Measurements from ENCODE around the gene AP4B1.
"Not testable (repeated sequence)": the region's sequence is repeated elsewhere in the genome, so short reads cannot be mapped to it uniquely, and the experiment has no call there.

The AP4B1 gene

DNA sequence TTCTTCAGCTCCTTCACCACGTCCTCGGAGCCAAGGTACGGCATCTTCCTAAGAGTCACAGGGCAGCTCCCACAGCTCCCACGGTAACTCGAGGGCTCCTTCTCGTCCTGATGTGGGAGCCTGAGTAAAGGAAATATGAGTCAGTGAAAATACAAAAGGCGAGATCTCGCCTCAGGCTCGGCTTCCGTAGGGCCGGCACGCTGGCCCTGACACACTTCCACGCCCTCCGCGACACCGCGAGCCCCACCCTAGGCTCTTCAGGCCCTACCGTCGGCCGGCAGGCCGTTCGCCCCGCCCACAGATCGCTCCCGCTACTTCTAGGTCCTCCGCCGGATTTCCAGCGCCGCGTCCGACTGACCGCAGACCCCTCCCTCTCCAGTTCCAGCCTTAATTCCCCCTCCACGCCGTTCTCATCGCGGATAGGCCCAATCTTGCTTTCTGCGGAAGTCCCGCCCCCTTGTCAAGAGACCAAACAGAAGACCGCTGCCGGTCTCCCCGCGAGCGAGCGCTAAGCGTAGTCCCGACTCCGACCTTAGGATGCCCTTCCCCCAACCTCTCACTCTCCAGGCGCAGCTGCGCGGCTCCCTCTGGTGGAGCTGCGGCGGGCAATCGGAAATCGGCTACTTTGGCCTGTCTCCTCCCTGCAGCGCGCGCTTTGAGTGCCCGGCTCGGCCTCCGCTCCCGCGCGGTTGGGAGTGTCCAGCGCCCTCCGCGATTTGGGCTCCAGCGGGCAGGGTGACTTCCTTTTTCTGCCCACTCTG, at the start of gene AP4B1, which contains the start of gene DCLRE1B:
AP4B1 (minus strand) TSS at position 126 of the 761 bp plus-strand sequence; CDS start at position 44, 82 bp downstream.
DCLRE1B (plus strand) TSS at position 653 of the 761 bp plus-strand sequence. CDS start 261 bp downstream, outside the sequence.
- peak; percentile 100 for DNase-seq (ENCODE audit: low read depth, low spot score)
- TF ChIP-seq, protein P1, sequence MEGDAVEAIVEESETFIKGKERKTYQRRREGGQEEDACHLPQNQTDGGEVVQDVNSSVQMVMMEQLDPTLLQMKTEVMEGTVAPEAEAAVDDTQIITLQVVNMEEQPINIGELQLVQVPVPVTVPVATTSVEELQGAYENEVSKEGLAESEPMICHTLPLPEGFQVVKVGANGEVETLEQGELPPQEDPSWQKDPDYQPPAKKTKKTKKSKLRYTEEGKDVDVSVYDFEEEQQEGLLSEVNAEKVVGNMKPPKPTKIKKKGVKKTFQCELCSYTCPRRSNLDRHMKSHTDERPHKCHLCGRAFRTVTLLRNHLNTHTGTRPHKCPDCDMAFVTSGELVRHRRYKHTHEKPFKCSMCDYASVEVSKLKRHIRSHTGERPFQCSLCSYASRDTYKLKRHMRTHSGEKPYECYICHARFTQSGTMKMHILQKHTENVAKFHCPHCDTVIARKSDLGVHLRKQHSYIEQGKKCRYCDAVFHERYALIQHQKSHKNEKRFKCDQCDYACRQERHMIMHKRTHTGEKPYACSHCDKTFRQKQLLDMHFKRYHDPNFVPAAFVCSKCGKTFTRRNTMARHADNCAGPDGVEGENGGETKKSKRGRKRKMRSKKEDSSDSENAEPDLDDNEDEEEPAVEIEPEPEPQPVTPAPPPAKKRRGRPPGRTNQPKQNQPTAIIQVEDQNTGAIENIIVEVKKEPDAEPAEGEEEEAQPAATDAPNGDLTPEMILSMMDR (IDR thresholded peaks at IDR 0.05; ENCODE audit: low read depth, low read length) = peak; percentile 77
- peak within 1 kb of the TSS; percentile 68 for H3K4me3 ChIP-seq (ENCODE audit: low read depth, low read length)
- in situ Hi-C loops (cut with HindIII; ENCODE audit: low sequenced_read_pairs) = no loop called here

DNA sequence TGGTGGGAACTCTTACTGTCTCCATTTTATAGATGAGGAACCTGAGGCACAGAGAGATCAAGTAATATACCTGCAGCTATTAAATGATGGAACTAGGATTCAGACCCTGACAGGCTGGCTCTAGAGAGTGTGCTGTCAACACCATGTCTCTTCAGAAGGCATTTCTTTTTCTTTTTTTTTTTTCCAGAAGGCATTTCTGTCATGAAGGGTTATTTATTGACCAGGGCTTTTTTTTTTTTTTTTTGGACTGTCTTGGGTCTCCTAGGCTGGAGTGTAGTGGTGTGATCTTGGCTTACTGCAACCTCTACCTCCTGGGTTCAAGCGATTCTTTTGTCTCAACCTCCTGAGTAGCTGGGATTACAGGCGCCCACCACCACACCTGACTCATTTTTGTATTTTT, 47.1 kb upstream of the AP4B1 start:
- TF ChIP-seq, protein P1 (IDR thresholded peaks at IDR 0.05; ENCODE audit: low read depth, low read length) = no peak
- no peak for DNase-seq (ENCODE audit: low read depth, low spot score)
- in situ Hi-C loops (cut with HindIII; ENCODE audit: low sequenced_read_pairs) = no loop called here
- no peak overlapping the region for H3K4me3 ChIP-seq (ENCODE audit: low read depth, low read length)

DNA sequence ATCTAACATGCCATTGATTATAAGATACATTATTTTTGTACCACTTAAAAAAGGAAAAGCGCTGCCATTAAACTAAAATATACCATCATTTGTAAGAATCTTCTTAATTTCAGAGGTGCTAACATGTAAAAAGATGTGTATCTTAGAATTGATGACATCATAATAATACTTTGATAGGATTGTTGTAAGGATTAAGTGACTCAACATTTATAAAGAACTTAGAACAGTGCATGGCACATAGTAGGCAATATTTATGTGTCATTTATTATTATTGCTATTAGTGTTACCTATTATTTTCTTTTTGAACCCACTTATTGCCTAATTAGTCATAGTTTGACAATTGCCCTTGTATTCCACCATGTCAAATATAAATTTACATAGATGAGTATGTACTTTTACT, 46.3 kb upstream of the AP4B1 start:
- in situ Hi-C loops (cut with HindIII; ENCODE audit: low sequenced_read_pairs) = no loop called here
- TF ChIP-seq, protein P1 (IDR thresholded peaks at IDR 0.05; ENCODE audit: low read depth, low read length) = no peak

DNA sequence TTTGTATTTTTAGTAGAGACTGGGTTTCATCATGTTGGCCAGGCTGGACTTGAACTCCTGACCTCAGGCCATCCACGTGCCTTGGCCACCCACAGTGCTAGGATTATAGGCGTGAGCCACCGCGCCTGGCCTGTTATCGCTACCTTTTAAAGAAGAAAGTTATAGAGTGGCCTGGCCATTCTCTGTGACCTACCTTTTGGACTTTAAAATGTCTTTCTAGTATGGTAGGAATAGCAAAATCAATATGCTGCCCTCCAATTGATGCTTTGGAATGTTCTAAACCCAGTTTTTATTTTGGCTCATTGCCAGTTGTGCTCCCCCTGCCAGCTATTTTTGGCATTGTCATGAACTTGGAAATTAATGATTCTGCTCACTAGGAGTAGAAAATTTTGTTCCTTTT, 44.4 kb upstream of the AP4B1 start:
- in situ Hi-C loops (cut with HindIII; ENCODE audit: low sequenced_read_pairs) = no loop called here
- no peak for DNase-seq (ENCODE audit: low read depth, low spot score)
- no peak overlapping the region for H3K4me3 ChIP-seq (ENCODE audit: low read depth, low read length)
- TF ChIP-seq, protein P1 (IDR thresholded peaks at IDR 0.05; ENCODE audit: low read depth, low read length) = peak; percentile 33

More for the DNA sequence above, 46.3 kb upstream of the AP4B1 start:
- H3K4me3 ChIP-seq (ENCODE audit: low read depth, low read length) = no peak overlapping the region
- DNase-seq (ENCODE audit: low read depth, low spot score) = no peak

DNA sequence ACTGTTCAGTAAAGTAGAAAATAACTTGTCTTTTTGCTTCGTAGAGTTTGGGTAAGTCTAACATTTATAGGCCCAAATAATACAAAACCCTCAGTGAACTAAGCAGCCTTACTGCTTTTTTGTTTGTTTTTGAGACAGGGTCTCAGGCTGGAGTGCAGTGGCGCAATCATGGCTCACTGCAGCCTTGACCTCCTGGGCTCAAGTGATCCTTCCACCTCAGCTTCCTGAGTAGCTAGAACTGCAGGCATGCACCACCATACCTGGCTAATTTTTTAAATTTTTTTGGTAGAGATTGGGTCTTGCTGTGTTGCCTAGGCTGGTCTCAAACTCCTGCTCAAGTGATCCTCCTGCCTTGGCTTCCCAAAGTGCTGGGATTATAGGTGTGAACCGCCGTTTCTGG, 43.6 kb upstream of the AP4B1 start:
- H3K4me3 ChIP-seq (ENCODE audit: low read depth, low read length); DNase-seq (ENCODE audit: low read depth, low spot score); in situ Hi-C loops (cut with HindIII; ENCODE audit: low sequenced_read_pairs): not testable (repeated sequence)

DNA sequence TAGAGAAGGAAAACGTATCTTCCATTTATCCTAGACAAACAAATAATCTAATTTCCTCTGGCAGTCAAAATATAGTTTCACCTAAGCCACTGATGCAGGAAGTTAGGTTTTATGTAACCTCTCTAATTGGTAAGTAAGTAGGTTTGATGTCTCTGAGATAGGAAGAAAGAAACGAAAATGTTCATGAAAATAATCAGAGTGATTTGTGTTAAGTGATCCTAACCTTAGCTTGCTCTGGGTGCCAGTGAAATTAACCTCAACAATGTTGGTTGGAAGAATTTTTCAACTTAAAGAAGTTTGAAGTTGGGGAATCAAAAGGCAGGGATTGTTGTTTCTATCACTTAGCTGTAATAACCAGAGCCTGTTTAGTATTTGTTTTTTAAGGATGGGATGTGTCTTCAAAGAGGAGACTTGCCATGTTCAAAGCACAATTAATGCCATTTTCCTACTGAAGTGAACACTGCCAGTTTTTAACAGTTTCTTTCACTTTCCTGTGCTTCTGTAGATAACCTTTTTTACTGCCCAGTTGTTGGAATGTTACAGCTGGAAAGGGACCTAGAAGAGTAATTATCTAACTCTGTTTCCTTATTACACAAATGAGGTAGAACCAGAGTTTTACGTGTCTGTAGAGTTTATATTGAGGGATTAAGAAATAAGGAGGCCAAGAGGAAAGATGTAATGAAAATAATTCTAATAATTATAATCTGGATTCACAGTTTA, 42.9 kb upstream of the AP4B1 start:
- peak; percentile 9 for DNase-seq (ENCODE audit: low read depth, low spot score)
- no peak overlapping the region for H3K4me3 ChIP-seq (ENCODE audit: low read depth, low read length)
- in situ Hi-C loops (cut with HindIII; ENCODE audit: low sequenced_read_pairs) = no loop called here

More for the DNA sequence above, 42.9 kb upstream of the AP4B1 start:
- TF ChIP-seq, protein P1 (IDR thresholded peaks at IDR 0.05; ENCODE audit: low read depth, low read length) = no peak

Measured in astrocyte of the spinal cord (primary cell).